PC-9 (cell line): ENCODE data around the gene LRP1. TPM values are rescaled to one million over a fixed set of nuclear protein-coding genes. Genes with fewer than 3 reads are reported as not detected.

Experiments used
- BruUV-seq: library from RNA; stranded (reverse); fragments of 400-500 nt; replicated peaks from 2 replicates; lab custom pipeline; 2021; lab: Mats Ljungman, UMichigan
- CTCF ChIA-PET: fragments of 300-600 bp; sonication (Branson Sonifier 250); formaldehyde crosslinking; loops from one replicate; lab custom pipeline; 2022; ENCODE audit warnings: antibody characterized with exemption; lab: Charles Lee
- POLR2A ChIA-PET: fragments of 300-600 bp; sonication (Branson Sonifier 250); formaldehyde crosslinking; loops from one replicate; lab custom pipeline; 2022; ENCODE audit warnings: antibody characterized with exemption; ENCODE audit not compliant: unreplicated experiment; lab: Charles Lee
- DNase-seq, 2 experiments: peaks; one replicate each; pipeline versions ENCODE4 v3.0.0 to v3.0.0-alpha.2; 2015 to 2022; ENCODE audit warnings: mixed read lengths in 1 of 2
- H2AFZ ChIP-seq: fragments of 200-600 bp; sonication (generic); 2 replicates; pipeline ENCODE4 v1.8.1; 2017; ENCODE audit warnings: antibody characterized with exemption
- H3F3A ChIP-seq: fragments of 200-600 bp; sonication (generic); 2 replicates; pipeline ENCODE4 v1.8.1; 2017; ENCODE audit warnings: antibody characterized with exemption, mild to moderate bottlenecking, low read depth; ENCODE audit not compliant: insufficient read depth
- H3K27ac ChIP-seq: fragments of 200-600 bp; sonication (generic); 2 replicates; pipeline ENCODE4 v1.6.1; 2016; ENCODE audit warnings: mixed run types
- H3K27me3 ChIP-seq: fragments of 200-600 bp; sonication (generic); 2 replicates; pipeline ENCODE4 v1.6.1; 2016; ENCODE audit warnings: low read depth, mixed run types; ENCODE audit not compliant: insufficient read depth
- H3K36me3 ChIP-seq: fragments of 200-600 bp; sonication (generic); 2 replicates; pipeline ENCODE4 v1.6.1; 2016; ENCODE audit warnings: low read depth, mixed run types
- H3K4me1 ChIP-seq: fragments of 200-600 bp; sonication (generic); replicated peaks from 2 replicates; pipeline ENCODE4 v1.6.1; 2016; ENCODE audit warnings: mixed run types; ENCODE audit not compliant: insufficient read depth
- H3K4me2 ChIP-seq: fragments of 200-600 bp; sonication (generic); 2 replicates; pipeline ENCODE4 v1.6.1; 2017; ENCODE audit warnings: mixed run types
- H3K4me3 ChIP-seq: fragments of 200-600 bp; sonication (generic); 2 replicates; pipeline ENCODE4 v1.6.1; 2016; ENCODE audit warnings: mixed run types
- H3K79me2 ChIP-seq: fragments of 200-600 bp; sonication (generic); 2 replicates; pipeline ENCODE4 v1.6.1; 2017; ENCODE audit warnings: low read depth, mixed run types
- H3K9me2 ChIP-seq: fragments of 200-600 bp; sonication (generic); 2 replicates; pipeline ENCODE4 v1.8.1; 2017; ENCODE audit warnings: mild to moderate bottlenecking; ENCODE audit not compliant: insufficient read depth
- H3K9me3 ChIP-seq: fragments of 200-600 bp; sonication (generic); 2 replicates; pipeline ENCODE4 v1.8.1; 2016; ENCODE audit warnings: low read depth; ENCODE audit not compliant: insufficient read depth
- H4K20me1 ChIP-seq: fragments of 200-600 bp; sonication (generic); 2 replicates; pipeline ENCODE4 v1.8.1; 2017; ENCODE audit not compliant: insufficient read depth
- CTCF ChIP-seq: fragments of 200-600 bp; sonication (generic); conservative IDR thresholded peaks from 2 replicates; pipeline ENCODE4 v1.6.1; 2017; ENCODE audit warnings: mixed run types, antibody characterized with exemption, mild to moderate bottlenecking, moderate library complexity
- EZH2 ChIP-seq: fragments of 200-600 bp; sonication (generic); IDR thresholded peaks from 2 replicates; pipeline ENCODE4 v1.8.0; 2017; ENCODE audit warnings: antibody characterized with exemption, low read depth
- intact Hi-C: fragments of 100-400 bp; cut with micrococcal nuclease; formaldehyde crosslinking; loops from one replicate; pipeline ENCODE4 v1.10.0; 2022; ENCODE audit not compliant: unreplicated experiment
- total RNA-seq: library from RNA; stranded (reverse); gene quantifications from 2 replicates; pipeline ENCODE4 v1.2.3, GENCODE V29; 2021

Gene LRP1
- total RNA-seq, 1 experiment from 2014 or later: 51.4 TPM

GRCh38 chr12:57159311-57159710, 31.0 kb downstream of the LRP1 start:
- no peak overlapping the region for H3K27ac ChIP-seq
- no peaks in the 10 kb centered on the region for H3K36me3 ChIP-seq
- H3K4me2 ChIP-seq: no peak overlapping the region
- no peak overlapping the region for H2AFZ ChIP-seq
- ChIA-PET POLR2A (interaction anchor here (0.7 kb wide), 1 partner anchor 31 kb away, joined by 5 read pairs; the partner anchor contains the start of gene LRP1), CTCF (no interaction called here)
- BruUV-seq: no TSS peak
- 0 out of 2 replicates have a peak, but pooled peaks cover 3% of the 10 kb centered on the region for H3F3A ChIP-seq
- no peaks in the 10 kb centered on the region for H3K27me3 ChIP-seq
- no peaks in the 10 kb centered on the region for H3K79me2 ChIP-seq
- no peaks in the 10 kb centered on the region for H4K20me1 ChIP-seq
- no peak for TF ChIP-seq CTCF
- no peak for TF ChIP-seq EZH2
- H3K9me2 ChIP-seq: no peaks in the 10 kb centered on the region
- H3K4me1 ChIP-seq: no peaks in the 10 kb centered on the region
- no peak overlapping the region for H3K4me3 ChIP-seq
- no peak for DNase-seq
- H3K9me3 ChIP-seq: no peaks in the 10 kb centered on the region
- intact Hi-C loops: no loop called here

GRCh38 chr12:57160040-57160439, 31.8 kb downstream of the LRP1 start:
- Histone ChIP-seq H3K4me1 (peaks cover 1% of the 10 kb centered on the region; the same call in 1 of the 2 replicates), H3K27ac (no peak overlapping the region), H3K9me3 (no peaks in the 10 kb centered on the region), H3K79me2 (no peaks in the 10 kb centered on the region), H3K9me2 (no peaks in the 10 kb centered on the region), H4K20me1 (no peaks in the 10 kb centered on the region), H3K4me3 (no peak overlapping the region), H3F3A (0 out of 2 replicates have a peak, but pooled peaks cover 3% of the 10 kb centered on the region), H3K27me3 (no peaks in the 10 kb centered on the region), H3K4me2 (no peak overlapping the region), H3K36me3 (no peaks in the 10 kb centered on the region), H2AFZ (no peak overlapping the region)
- TF ChIP-seq CTCF: no peak
- intact Hi-C loops: no loop called here
- BruUV-seq: no TSS peak
- POLR2A ChIA-PET: no interaction called here
- CTCF ChIA-PET: no interaction called here
- DNase-seq: no peak

- no peaks in the 10 kb centered on the region for H3K9me2 ChIP-seq
- no peak overlapping the region for H3K4me3 ChIP-seq
- no peaks in the 10 kb centered on the region for H3K27me3 ChIP-seq
- H3K79me2 ChIP-seq: no peaks in the 10 kb centered on the region
- no peak overlapping the region for H3K4me2 ChIP-seq
- peaks cover 8% of the 10 kb centered on the region; the same call in 1 of the 2 replicates for H3K4me1 ChIP-seq
- H3F3A ChIP-seq: peaks cover 8% of the 10 kb centered on the region; the same call in 1 of the 2 replicates
- CTCF ChIA-PET: no interaction called here
- TF ChIP-seq CTCF (no peak), EZH2 (no peak)
- POLR2A ChIA-PET: no interaction called here
- BruUV-seq: no TSS peak
- H4K20me1 ChIP-seq: no peaks in the 10 kb centered on the region
- H3K27ac ChIP-seq: no peak overlapping the region
- intact Hi-C loops: no loop called here
- DNase-seq: no peak
- H3K9me3 ChIP-seq: no peaks in the 10 kb centered on the region
- no peaks in the 10 kb centered on the region for H3K36me3 ChIP-seq
- no peak overlapping the region for H2AFZ ChIP-seq
Observed at GRCh38 chr12:57160741-57161140, 32.5 kb downstream of the LRP1 start.
